GM18499 (cell line): Measurements from ENCODE around the gene UTY.

Experiments
- ATAC-seq: cut with Tn5 transposase; IDR thresholded peaks from one replicate; pipeline ENCODE4 v1.9.1; 2021; ENCODE audit warnings: moderate number of reproducible peaks; ENCODE audit not compliant: insufficient read depth, unreplicated experiment

UTY gene

GRCh38 chrY:13479828-13480227, at the start of gene UTY:
Gene UTY (minus strand): TSS chrY:13480033. CDS start chrY:13479665, 368 bp downstream.
- ATAC-seq = no peak

GRCh38 chrY:13520474-13520873, 40.6 kb upstream of the UTY start:
- no peak for ATAC-seq

- no peak for ATAC-seq
Measured at GRCh38 chrY:13501215-13501614, 21.4 kb upstream of the UTY start.

GRCh38 chrY:13493737-13494136, 13.9 kb upstream of the UTY start:
- ATAC-seq = no peak

GRCh38 chrY:13492408-13492807, 12.6 kb upstream of the UTY start:
- no peak for ATAC-seq

- ATAC-seq = no peak
Measured at GRCh38 chrY:13488738-13489137, 8.9 kb upstream of the UTY start.

DNA sequence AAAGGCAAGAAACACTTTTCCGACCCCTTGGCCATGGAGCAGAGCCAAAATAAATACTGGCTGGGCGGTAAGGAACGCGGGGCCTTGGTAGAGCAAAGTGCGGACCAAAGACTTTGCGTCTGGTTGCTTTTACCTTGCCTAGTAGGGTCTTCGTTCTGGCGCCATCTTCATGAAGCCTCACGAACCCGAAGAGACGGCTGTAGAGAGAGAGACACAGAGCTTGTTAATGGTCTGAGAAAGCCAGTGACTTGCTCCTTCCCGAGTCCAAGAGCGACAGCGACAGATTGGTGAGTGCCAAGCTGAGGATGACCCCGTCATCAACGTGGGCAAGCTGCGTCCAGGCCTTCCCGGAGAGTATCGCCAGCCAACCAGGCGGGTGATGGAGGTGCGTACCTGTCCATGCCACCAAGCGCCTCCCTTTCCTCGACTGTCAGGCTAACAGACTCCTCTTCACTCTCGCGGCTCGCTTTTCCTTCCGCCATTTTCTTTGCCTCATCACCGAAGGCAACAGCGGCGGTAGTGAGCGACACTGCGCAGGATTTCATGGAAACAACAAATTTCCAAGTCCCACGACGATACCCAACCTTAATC, 617 bp downstream of the UTY start:
- ATAC-seq = no peak

DNA sequence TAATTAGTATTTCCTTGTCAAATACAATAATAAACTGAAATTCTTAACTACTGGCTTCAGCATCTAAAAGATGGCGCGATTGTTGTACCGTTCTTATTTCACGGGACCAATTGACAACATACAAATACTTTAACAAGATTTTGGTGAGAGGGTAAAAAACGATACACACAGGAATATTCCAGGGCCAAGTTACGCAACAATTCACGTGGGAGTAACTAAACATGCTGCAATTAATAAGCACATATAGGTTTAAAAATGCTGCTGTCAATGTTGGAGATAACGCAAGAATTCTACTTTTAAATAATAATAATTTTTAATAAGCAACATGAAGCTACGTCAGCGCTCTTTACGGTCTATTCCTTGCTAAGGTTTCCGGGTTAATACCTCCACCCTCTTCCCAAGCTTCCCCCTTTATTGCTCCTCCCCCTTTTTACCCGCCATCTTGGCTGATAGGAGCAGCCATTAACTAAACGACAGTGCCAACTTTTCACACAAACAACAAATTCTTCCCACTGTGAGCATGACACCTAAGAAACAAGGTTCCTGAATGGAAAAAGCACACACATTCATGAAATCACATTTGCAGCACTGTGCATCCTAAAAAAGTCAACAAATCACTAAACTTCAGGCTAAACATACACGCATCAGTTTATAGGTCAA, 1.6 kb downstream of the UTY start:
- no peak for ATAC-seq

- ATAC-seq = no peak
Measured at GRCh38 chrY:13474997-13475396, 4.8 kb downstream of the UTY start.

DNA sequence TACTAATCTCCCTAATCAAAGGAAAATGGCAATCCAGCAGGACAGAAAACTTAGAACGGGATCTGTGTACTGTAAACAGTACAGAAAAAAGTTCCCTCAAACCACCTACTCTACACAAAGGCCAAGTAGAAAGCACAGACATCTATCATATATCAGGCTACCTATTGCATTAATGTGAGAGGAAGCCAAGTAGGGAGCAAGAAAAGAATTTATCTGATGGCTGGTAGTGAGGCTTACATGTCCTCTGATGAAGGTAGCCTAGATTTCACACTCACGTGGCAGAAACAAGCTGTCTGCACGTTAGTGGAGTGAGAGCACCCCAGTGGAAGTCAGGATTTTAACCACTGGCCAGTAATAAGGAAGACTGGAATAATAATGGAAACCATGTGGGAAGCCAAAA, 28.3 kb downstream of the UTY start:
- ATAC-seq = no peak

DNA sequence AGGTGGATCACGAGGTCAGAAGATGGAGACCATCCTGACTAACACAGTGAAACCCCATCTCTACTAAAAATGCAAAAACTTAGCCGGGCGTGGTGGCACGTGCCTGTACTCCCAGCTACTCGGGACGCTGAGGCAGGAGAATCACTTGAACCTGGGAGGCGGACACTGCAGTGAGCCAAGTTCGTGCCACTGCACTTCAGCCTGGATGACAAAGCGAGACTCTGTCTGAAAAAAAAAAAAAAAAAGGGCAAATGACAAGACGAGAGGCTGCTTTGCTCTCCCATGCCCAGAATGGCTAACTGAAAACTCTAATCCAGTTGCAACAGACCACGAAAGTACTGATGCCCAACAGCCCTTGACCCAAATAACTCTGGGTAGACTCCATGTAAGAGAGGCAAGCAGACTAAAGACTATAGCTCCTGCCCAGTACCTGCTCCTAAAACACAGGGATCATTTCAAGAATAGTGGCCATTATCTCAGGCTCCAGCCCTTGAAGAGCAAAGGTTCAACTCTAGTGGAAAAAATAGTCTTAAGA, 29.2 kb downstream of the UTY start:
- ATAC-seq = no peak

DNA sequence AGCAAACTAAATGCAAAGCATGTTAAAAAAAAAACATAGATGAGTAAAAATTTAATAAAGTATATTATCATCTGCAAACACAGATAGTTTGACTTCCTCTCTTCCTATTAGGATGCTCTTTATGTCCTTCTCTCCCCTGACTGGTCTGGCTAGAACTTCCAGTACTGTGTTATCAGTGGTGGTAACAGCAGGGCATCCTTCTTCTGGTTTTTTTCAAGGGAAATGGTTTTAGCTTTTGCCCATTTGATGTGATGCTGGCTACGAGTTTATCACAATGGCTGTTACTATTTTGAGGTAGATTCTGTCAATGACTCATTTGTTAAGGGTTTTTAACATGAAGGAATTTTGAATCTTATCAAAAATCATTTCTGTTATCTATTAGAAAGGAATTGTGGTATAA, 34.3 kb downstream of the UTY start:
- ATAC-seq = no peak

DNA sequence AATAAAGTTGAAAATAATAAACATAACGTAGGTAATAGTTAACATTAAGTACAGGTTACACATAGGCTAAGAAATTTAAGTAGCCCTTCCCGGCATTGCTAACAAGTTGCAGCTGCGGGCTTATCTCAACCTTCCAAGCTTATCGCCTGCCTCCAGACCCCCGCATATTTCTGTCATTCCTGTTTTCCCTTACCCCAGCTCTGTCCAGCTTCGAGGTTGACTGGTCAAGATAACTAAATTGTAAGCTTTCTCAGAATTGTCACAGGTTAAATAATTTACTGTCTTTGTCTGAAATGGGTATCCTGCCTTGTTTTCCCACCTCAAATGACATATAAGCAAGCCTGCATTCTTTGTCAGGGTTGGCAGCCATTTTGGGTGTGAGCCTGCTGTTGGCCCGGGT, 36.7 kb downstream of the UTY start:
- no peak for ATAC-seq

- no peak for ATAC-seq
Measured at GRCh38 chrY:13440811-13441210, 39.0 kb downstream of the UTY start.

GRCh38 chrY:13435968-13436937, 43.6 kb downstream of the UTY start:
- ATAC-seq = no peak

GRCh38 chrY:13435206-13435967, 44.4 kb downstream of the UTY start:
- no peak for ATAC-seq

DNA sequence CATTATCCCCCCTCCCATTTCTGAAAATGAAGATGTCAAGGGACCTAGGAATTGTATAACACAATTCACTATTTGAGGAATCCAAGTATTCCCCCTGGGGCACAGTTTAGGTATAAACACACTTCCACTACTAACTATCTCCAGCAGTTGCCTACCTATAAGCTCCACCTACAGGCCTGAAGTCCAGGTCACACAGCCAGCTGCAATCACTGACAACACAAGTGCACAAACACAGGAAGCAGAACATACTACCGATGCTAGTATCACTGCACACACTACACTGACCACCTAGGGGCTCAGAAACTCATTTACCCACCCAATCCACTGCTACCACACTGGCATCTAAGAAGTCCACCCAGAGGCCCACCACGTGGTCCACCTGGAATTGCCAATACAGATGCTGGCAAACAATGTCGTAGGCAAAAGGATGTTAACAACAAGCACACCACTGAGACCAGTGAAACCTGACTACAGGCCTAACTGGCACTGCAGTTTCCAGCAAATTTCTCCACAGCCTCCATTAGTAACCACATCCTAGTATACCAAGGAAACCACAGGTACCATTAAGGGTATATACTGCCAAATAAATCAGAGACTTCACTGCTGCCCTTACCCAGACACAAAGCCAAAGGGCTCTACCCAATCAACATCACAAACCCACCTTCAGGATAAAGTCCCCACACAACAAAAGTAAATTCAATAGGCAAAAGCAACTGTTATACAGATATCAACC, 47.4 kb downstream of the UTY start:
- ATAC-seq = no peak

- no peak for ATAC-seq
Measured at GRCh38 chrY:13429551-13429950, 50.3 kb downstream of the UTY start.

DNA sequence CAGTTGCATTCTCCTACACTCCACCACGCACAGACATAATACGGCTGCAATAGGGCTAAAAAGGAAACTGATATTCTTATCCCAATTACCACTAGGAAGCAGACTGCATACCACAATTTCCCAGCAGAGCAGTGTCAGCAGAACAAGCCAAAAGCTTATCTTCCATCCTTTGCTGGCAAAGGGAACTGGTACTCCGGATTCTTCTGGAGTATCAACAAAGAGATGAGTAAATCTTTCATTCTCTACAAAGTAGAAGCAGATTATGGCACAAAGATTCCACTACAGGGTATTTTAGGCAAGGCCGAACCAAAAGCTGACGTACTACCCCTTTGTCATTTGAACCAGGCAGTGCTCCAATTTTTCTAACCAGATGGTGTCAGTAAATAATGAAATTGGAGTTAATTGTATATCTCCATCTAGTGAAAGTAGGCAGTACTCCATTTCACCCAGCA, 56.5 kb downstream of the UTY start:
- no peak for ATAC-seq
